ENCODE results near the gene PCGF6. TPM values are rescaled to one million over a fixed set of nuclear protein-coding genes. Genes with fewer than 3 reads are reported as not detected.
A peak's percentile ranks its signal among the peaks of the same experiment; 100 is the strongest.

Gene PCGF6
- polyA plus RNA-seq, 5 donors: 11.6 to 16.2 (median 12.8) TPM

DNA sequence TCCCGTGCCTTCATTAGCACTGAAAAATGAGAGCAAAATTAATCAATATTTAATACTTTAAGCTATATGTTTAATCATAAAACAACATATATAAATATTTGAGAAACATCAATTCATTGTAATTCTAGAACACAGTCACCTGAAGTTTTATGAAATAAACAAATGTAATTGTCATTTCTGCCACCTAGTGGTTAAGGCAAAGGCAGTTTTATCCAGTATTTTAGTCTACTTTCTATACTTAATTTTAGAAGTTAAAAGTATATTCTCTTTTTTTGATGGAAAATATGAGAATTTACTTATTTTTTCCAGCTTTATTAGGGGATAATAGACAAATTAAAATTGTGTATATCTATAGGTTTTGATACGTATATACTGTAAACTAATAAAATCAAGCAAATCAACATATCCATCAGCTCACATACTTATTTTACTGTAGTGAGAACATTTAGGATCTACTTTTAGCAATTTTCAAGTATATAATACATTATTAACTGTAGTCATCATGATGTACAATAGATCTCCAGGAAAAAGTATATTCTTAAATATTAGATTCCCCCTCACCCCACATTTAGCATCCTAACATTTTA is 16.9 kb downstream of the PCGF6 start:
- no peak for DNase-seq

DNA sequence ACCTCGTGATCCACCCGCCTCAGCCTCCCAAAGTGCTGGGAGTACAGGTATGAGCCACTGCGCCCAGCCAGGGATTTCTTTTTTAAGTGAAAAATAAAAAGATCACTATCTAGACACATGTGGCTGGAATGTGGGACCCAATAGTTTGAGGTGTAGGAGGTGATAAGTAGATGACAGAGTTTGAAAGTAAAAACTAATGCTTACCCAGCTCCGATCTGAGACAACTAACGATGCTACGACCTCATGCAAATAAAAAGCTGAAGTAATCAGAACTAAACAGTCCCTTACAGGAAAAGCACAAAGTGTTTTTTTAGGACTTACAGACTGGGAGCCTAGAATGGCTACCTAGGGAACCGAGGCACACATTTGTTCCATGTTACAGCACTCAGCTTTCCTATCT is 23.0 kb downstream of the PCGF6 start:
- no peak for DNase-seq

DNA sequence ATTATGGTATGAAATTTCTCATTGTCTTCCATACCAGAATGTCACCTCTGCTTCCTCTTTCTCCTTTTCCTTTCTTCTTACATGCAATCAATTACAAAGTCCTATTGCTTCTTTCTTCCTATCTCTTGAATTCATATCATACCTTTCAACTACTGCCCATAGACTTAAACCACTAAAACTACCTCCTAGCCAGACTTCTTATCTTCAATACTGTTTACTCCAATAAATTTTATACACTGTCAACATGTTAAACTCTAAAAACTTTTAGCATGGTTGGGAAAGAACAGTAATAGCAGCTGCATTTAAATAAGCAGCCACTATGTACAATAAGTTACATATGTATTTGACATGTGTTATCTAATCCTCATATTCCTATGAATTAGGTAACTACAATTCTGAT is 34.9 kb downstream of the PCGF6 start:
- no peak for DNase-seq

DNA sequence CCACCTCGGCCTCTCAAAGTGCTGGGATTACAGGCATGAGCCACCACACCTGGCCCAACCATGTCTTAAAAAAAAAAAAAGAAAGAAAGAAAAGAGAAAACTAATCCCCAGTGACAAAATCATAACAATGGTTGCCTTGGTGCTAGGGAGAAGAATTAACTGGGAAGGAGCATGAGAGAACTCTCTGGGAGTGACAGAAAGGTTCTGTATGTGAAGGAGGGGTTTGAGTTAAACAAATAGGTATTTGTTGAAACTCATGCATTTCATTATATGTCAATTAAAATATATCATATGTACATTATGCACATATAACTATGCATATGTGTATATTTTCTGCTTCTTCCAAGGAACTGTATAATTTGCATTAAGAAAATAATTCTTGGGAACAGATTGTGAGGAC is 40.7 kb downstream of the PCGF6 start:
- no peak for DNase-seq

DNA sequence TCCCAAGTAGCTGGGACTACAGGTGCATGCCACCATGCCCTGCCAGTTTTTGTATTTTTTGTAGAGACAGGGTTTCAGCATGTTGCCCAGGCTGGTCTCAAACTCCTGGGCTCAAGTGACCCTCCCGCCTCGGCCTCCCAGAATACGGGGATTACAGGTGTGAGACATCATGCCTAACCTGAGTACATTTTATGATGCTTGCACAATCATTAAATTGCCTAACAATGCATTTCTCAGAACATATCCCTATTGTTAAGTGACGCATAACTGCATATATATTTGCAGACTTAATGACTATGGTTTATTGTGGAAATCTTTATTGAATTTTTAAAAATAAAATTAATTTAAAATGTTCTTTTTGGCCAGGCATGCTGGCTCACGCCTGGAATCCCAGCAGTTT is 43.3 kb downstream of the PCGF6 start:
- DNase-seq: no peak

DNA sequence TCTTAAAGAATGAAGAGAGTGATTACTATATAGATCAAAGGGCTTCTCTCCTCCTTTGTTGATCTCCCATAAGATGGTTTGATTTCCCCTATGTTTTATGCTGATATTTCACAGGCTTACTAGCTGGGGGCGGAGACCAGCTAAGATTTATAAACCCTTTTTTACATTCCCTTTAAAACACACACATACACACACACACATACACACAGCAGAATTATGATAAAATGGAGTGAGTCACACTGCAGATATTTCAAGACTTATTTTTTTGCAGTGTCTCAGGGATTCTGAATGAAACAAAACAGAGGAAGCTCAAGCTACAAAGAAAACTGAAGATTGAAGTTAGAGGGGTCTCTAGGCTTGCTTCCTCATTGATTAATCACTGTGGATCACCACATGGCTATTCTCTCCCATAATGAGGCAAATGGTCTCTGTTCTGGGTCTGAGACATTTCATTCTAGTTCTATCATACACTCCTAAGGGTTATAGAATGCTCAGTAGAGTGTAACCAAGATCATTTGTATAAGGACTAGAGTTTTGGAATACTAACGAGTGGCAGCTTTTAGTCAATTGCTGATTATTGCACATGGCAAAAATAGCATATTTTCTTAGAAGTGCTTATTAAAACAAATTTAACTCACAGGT is 55.4 kb downstream of the PCGF6 start:
- no peak for DNase-seq

DNA sequence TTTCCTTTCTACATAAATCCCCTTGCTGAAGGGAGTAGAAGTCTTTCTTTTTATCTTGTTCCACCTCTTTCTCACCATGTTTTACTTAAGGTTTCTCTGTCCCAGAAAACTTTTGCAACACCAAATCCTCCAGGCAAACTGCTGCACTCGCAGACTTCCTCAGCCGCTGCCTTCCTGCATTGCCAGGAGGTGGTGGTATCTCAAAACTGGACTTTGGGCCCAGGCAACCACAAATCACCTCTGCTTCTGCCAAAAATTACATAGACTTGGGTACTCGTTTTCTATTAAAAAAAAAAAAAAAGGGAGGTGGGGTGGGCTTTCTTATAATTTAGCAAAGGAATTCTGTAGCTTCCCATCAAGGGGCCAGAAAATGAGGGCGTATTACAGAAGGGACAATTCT is 59.4 kb downstream of the PCGF6 start:
- no peak for DNase-seq

DNA sequence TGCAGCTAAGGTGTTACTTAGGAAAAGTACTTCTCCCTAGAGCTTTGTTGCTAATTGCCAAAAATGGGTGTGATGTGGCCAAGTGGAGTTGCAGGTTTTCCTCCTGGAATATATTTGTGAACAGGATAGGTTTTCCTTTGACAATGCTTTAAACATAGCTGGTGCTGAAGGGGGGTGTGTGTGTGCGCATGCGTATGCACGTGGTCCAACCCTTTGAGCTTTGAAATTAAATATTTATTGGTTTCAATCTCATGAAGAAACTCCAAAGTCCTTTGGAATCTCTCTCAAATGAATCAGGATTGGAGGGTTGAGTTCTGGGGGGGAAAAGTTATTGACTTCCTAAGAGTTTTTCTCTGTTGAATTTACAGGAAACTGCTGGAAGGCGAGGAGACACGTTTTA is 62.9 kb downstream of the PCGF6 start:
- no peak for DNase-seq

DNA sequence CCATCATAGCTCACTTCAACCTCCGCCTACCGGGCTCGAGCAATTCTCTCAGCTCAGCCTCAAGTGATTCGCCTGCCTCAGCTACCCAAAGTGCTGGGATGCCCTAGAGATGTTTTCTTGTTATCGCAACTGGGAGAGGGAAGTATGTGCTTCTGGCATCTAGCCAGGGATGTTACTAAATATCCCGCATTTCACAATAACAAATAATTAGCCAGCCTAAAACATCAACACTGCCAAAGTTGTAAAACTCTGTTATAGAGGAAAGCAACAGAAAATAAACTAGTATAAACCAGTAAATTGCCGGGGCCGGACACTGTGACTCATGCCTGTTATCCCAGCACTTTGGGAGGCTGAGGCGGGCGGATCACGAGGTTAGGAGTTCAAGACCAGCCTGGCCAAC is 66.8 kb downstream of the PCGF6 start:
- peak; percentile 30 to 69 for DNase-seq

DNA sequence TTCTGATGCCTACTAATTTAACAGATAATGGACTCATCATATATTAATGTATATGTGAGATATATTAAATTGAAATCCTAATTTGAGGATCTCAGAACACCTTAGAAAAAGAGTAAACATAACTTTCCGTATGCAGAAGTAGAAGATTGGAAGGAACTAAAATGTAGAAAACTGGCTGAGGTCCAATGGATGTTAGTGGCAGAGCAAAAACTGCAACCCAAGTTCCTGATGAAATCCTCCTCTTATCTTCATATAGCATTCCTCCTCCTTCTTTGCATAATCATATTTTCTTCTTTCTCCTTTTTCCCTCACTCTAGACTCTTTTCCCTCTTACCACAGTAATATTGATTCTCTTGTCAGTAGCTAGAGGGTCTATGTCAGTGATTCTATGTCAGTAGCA is 68.0 kb downstream of the PCGF6 start:
- no peak for DNase-seq

DNA sequence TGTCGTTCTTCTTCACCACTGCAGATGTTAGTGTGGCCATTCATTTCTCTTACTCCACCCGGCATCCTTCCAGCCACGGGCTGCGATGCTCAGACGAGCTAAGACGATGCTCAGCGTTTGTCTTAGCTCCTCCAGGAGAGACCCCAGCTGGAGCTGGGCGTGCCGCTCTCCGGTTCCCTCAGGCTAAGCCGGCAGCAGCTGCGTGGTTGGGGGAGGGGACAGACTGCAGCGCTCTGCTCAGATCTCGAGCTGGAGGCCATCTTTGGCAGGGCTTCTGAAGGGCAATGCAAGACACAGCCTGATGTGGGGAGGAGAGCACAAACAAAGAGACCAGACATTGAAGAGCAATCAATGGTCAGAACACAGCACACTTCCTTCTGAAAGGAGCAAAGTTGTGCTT is 69.2 kb downstream of the PCGF6 start:
- DNase-seq: no peak

DNA sequence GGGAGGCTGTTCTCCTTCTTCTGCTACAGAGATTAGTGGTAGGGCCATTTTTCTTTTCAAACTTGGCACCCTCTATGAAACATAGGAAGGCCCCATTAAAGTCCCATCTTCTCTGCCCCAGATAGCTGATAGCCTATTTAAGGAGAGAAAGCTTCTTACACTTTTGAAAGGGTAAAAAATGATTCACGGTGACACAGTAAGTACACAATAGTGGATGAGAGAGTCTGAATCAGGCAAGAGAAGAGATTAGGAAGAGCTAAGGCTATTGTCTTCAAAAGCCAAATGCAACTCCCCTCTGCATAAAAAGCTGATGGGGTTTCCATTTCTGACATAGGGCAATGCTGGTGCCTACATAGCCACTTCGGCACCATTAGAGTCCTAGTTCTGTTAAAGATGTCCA is 70.4 kb downstream of the PCGF6 start:
- DNase-seq: no peak

DNA sequence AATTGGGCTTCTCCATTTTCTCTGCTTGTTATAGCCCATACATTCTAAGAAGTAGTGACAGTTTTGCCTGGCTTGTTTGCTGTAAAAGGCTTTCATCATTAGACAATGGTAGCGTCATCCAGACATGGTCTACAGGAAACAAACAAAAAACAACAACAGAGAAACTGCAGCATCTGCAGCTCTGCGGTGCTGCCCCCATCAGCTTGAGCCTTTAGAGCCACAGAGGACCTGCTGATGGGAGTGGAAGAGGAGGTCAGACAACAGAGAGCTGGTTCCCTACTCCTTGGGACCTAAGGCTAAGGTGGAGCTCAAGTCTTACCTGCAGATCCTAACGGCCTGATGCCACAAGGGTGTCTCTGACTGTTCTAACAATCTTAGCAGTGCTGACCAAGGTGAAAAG is 70.9 kb downstream of the PCGF6 start:
- DNase-seq: no peak

DNA sequence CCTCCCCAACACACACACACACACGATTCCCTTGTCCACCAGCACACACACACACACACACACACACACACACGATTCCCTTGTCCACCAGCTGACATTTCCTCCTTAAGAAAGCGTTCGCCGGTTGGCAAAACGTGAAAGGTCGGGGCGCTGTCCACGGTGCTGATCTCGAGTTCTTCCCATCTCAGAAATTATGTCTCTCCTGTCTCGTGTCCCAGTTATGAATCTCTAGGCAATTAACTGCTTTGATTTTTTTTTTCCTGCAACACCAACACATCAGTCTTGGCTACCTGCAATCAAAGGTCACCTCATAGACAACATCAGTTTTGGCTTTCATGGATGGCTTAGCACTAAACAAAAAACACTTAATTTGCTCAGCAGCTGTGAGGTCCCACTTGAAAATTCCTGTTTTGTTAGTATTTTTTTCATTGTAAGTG is 72.1 kb downstream of the PCGF6 start:
- peak; percentile 28 to 48 for DNase-seq

DNA sequence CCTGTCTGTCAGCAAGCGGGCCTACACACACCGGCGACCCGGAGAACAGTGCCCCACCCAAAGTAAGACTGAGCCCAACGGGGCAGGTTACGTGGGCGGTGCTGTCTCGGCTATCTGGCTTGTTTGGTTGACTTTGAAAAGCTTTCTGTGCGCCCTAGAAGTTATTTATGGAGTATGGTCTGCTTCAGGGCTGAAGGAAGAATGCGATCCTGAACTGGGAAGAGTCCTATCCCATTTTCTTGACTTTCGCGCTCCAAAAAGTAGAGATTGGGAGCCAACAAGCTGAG is 72.5 kb downstream of the PCGF6 start:
- DNase-seq: no peak

DNA sequence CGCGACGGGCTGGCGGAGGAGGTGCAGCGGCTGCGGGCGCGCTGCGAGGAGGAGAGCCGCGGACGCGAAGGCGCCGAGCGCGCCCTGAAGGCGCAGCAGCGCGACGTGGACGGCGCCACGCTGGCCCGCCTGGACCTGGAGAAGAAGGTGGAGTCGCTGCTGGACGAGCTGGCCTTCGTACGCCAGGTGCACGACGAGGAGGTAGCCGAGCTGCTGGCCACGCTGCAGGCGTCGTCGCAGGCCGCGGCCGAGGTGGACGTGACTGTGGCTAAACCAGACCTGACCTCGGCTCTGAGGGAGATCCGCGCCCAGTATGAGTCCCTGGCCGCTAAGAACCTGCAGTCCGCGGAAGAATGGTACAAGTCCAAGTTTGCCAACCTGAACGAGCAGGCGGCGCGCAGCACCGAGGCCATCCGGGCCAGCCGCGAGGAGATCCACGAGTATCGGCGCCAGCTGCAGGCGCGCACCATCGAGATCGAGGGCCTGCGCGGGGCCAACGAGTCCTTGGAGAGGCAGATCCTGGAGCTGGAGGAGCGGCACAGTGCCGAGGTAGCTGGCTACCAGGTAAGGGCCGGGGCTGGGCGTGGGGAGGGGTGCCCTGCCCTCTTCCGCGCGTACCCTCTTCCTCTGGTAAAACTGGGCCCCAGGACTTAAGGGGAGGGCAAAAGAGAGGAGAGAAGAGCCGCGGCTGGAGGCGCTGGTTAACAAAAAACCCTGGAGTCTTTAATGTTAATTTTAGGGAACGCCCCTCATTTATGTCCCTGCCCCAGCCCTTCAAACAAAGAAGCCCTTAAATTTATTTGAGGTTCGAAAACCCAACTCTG is 73.0 kb downstream of the PCGF6 start:
- no peak for DNase-seq

DNA sequence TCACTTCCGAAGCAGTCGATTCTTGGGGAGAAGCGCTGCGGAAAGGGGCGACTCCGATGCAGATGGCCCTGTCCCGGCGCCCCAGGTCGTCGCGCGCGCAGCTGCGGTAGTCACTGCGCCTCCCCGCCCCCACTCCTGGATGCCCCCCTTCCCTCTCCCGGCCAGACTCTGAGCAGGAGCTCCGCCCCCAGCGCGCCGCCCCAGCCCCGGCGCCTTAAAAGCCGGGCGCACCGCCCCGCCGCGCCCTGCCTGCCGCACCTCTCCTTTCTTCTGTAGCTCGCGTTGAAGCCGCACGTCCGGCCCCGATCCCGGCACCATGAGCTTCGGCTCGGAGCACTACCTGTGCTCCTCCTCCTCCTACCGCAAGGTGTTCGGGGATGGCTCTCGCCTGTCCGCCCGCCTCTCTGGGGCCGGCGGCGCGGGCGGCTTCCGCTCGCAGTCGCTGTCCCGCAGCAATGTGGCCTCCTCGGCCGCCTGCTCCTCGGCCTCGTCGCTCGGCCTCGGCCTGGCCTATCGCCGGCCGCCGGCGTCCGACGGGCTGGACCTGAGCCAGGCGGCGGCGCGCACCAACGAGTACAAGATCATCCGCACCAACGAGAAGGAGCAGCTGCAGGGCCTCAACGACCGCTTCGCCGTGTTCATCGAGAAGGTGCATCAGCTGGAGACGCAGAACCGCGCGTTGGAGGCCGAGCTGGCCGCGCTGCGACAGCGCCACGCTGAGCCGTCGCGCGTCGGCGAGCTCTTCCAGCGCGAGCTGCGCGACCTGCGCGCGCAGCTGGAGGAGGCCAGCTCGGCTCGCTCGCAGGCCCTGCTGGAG is 73.8 kb downstream of the PCGF6 start, which contains the start of gene INA:
Gene INA (plus strand): TSS at position 243 of the 817 bp plus-strand sequence. CDS start 74 bp downstream, at position 317.
- no peak for DNase-seq

DNA sequence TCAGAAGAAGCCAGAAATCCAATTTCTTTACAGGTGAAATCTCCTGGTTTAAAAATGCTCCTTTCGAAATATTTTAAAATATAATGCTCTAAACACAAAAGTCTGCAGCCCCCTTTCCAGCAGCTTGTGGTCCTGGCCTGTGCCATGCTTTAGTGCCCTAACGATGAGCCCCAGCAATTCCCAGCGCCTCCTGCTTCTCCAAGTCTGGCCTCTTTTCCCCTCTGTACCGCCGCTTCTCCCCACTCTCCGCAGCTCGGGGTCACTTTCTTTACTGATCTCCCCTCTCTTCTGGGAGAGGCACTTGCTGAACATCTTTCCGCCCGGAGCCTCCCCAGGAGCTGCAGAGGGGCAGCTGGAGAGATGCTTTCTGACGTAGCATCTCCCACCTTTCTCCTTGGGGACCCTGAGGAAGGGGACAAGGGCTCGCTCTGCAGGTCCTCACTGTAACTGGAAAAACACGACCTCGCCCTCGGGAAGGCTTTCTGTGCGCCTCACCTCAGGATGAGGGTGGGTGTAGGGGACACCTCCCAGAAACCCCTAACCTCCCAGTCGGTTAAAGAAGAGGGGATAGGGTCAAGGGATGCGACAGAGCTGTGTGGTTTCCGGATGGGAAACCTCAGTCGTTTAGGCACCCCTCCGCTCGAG is 74.6 kb downstream of the PCGF6 start:
- no peak for DNase-seq

DNA sequence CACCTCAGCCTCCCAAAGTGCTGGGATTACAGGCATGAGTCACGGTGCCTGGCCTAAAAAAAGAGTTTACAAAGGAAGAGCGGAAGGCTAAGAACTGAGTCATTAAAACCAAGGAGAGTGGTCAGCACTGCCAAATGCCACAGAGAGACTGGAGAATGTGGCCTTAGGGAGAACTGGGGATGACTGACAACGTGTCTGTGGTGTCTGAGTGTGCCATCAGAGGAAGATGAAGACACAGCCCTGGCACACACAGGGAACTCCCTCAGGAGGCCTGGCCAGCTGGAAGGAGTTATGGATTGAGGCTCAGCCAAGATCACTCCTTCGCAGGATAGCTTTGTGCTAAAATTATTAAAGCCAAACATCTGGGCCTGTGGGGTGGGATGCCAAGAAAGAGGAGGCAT is 77.9 kb downstream of the PCGF6 start:
- DNase-seq: no peak

DNA sequence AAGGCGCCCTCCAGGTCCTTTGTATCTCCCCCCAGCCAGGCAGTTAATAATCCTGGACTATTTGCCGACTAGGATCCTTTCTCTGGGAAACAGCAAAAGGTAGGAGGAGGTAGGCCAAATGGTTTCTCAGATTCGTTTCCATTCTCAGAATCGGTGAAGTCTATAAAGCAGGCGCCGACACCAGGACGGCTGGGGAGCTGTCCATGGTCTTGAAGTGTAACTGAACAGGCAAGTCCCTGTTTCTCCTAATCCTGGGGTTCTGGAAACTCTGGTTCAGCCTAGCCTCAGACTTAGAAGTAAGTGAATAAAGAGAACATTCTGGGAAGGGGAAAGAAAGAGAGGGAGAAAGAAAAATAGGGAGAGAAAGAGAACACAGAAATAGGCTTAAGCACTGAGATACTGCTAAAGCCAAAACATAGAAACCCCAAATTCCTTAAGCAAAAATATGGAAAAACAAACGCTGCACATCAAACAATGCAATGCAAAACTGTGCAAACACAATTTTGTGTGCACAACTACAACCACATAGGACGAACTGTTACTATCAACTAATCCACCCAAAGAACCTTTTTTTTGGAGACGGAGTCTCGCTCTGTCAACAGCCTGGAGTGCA is 85.1 kb downstream of the PCGF6 start:
- DNase-seq: peak; percentile 59 to 72

DNA sequence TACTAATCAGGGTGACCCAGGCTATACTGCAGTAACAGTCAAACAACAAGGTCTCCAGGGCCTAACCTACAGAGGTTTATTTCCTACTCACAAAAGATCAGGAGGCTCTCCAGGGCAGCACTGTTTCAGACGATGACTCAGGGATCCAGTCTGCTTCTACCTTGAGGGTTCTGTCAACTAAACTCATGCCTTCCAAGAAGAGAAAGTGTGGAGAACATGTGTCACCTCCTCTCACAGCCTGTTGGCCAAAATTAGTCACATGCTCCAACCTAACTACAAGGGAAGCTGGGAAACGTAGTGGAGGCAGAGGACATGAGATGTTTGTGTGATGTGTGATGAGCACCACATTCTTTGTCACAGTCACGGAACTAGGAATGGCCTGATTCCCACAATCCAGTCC is 88.7 kb downstream of the PCGF6 start:
- no peak for DNase-seq
